Endothelial cell of umbilical vein (primary cell): Measurements from ENCODE around the gene TMEM178A.

Source experiments
- POLR2A ChIP-seq: IDR thresholded peaks from 2 replicates; pipeline ENCODE4 v1.6.1; 2012; ENCODE audit warnings: low read depth, mild to moderate bottlenecking, control low read depth, low read length
- TF ChIP-seq, protein P1 (sequence below), 2 donors: IDR thresholded peaks; 1 replicate in 1 of 2; 2 replicates in 1 of 2; pipeline ENCODE4 v1.5.1; 2011; ENCODE audit warnings: low read length in 2 of 2, mild to moderate bottlenecking in 2 of 2, moderate library complexity in 2 of 2, control low read depth in 1 of 2, inconsistent platforms in 1 of 2, low read depth in 1 of 2; ENCODE audit not compliant: insufficient read depth in 1 of 2; ENCODE audit errors: extremely low read depth in 1 of 2

- TF ChIP-seq, protein P1, sequence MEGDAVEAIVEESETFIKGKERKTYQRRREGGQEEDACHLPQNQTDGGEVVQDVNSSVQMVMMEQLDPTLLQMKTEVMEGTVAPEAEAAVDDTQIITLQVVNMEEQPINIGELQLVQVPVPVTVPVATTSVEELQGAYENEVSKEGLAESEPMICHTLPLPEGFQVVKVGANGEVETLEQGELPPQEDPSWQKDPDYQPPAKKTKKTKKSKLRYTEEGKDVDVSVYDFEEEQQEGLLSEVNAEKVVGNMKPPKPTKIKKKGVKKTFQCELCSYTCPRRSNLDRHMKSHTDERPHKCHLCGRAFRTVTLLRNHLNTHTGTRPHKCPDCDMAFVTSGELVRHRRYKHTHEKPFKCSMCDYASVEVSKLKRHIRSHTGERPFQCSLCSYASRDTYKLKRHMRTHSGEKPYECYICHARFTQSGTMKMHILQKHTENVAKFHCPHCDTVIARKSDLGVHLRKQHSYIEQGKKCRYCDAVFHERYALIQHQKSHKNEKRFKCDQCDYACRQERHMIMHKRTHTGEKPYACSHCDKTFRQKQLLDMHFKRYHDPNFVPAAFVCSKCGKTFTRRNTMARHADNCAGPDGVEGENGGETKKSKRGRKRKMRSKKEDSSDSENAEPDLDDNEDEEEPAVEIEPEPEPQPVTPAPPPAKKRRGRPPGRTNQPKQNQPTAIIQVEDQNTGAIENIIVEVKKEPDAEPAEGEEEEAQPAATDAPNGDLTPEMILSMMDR (IDR thresholded peaks at IDR 0.05; ENCODE audit: extremely low read depth in 1 of 2, insufficient read depth in 1 of 2, low read depth in 1 of 2, low read length in 2 of 2) = no peak
- no peak for TF ChIP-seq POLR2A
These were observed 64.6 kb downstream of the TMEM178A start for GRCh38 chr2:39730276-39730675.
